Body of pancreas (tissue), 4 donors: ENCODE results near the gene ZNF567.

Experiments used
- CTCF ChIP-seq, 7 experiments: fragments of 450-650 bp in 4 of 7; fragments of 200-600 bp in 3 of 7; sonication (generic) in 3 of 7; IDR thresholded peaks; one replicate each; pipeline ENCODE4 v1.5.1; 2016 to 2019; ENCODE audit warnings: antibody characterized with exemption in 7 of 7
- POLR2A ChIP-seq, 3 donors: fragments of 450-650 bp; IDR thresholded peaks; one replicate each; pipeline ENCODE4 v1.6.1; 2016; ENCODE audit warnings: antibody characterized with exemption in 3 of 3, mild to moderate bottlenecking in 2 of 3

GRCh38 chr19:36685835-36686234 lies 1.6 kb upstream of the ZNF567 start:
- TF ChIP-seq CTCF (IDR thresholded peaks at IDR 0.05) (no peak), POLR2A (IDR thresholded peaks at IDR 0.05) (no peak)
